ENCODE results near the gene HMCN1. TPM values are rescaled to one million over a fixed set of nuclear protein-coding genes. Genes with fewer than 3 reads are reported as not detected.
"Not testable (repeated sequence)": the region's sequence is repeated elsewhere in the genome, so short reads cannot be mapped to it uniquely, and the experiment has no call there.

The HMCN1 gene
- total RNA-seq, 8 experiments from 2014 or later = 0.43 to 56.8 (median 6.8) TPM

DNA sequence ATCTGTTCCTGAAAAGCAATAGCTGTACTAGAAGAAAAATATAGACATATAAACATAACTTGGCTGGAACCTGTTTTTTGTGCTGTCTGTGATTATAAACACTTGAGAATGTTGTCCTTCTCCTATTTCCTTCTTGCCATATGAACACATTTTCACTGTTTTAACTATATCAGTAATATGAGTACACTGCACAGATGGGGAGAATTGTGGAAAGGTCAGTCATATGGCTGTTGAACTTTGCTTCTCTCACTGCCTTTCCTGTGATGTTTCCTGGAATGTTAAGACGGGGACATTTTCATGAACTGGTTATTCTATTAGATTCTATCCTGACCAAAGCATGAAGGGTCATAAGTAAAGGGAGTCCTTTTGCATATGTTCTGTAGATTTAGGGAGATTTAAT is 24.9 kb downstream of the HMCN1 start:
- no peak for ATAC-seq (replicated peaks in 6 of 8)
- 67 to 100% (median 86%) methylated on average over 1 of the region's 1 CpG; no CpG with 5 or more reads in 3 of the 10 experiments for WGBS, 10 experiments
- in situ Hi-C loops (cut with MboI; ENCODE audit: low pct_unique_long_range_greater_than_20kb in 2 of 9, low sequenced_read_pairs in 9 of 9, unreplicated experiment in 9 of 9) = no loop called here

DNA sequence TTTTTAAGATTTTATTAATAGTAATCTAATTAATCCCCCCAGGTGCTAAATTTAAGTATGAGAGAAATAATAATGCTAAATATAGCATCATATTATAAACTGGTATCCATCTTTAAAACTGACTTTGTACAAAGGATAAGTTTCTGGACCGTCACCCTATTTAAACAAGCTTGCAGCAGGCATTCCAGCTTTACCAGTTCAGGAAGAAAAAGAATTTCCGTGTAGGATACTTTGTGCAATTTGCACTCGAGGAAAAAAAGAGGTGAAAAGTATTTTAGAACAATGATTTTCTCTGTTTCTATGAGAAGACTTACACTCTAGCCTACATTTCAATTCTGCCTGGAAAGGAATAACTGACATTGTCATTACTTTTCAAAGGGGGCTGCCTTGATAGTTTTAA is 27.6 kb downstream of the HMCN1 start:
- ATAC-seq (replicated peaks in 6 of 8) = no peak
- H3K27ac ChIP-seq = no peak overlapping the region
- no peak overlapping the region for H3K4me3 ChIP-seq
- in situ Hi-C loops (cut with MboI; ENCODE audit: low pct_unique_long_range_greater_than_20kb in 2 of 9, low sequenced_read_pairs in 9 of 9, unreplicated experiment in 9 of 9) = no loop called here
- H3K4me1 ChIP-seq (replicated peaks in 1 of 2) = no peaks in the 10 kb centered on the region
- WGBS, 10 experiments = 60 to 92% (median 81%) methylated on average over 1 to 3 of the region's 3 CpGs

More for the DNA sequence above, 24.9 kb downstream of the HMCN1 start:
- Histone ChIP-seq H3K4me3 (no peak overlapping the region), H3K4me1 (replicated peaks in 1 of 2) (no peaks in the 10 kb centered on the region), H3K27ac (no peak overlapping the region)

GRCh38 chr1:185767508-185768120 is 33.4 kb downstream of the HMCN1 start:
- WGBS, 10 experiments = 0 to 100% (median 91%) methylated on average over 1 of the region's 1 CpG

GRCh38 chr1:185768371-185768770 is 34.2 kb downstream of the HMCN1 start:
- WGBS, 10 experiments = 50 to 100% (median 91%) methylated on average over 1 to 3 of the region's 3 CpGs; no CpG with 5 or more reads in 1 of the 10 experiments
- in situ Hi-C loops (cut with MboI; ENCODE audit: low pct_unique_long_range_greater_than_20kb in 2 of 9, low sequenced_read_pairs in 9 of 9, unreplicated experiment in 9 of 9) = no loop called here
- Histone ChIP-seq H3K27ac (no peak overlapping the region), H3K4me1 (replicated peaks in 1 of 2) (no peaks in the 10 kb centered on the region), H3K4me3 (no peak overlapping the region)
- no peak for ATAC-seq (replicated peaks in 6 of 8)

More at GRCh38 chr1:185767508-185768120, 33.4 kb downstream of the HMCN1 start:
- Histone ChIP-seq H3K27ac (no peak overlapping the region), H3K4me1 (replicated peaks in 1 of 2) (no peaks in the 10 kb centered on the region), H3K4me3 (no peak overlapping the region)
- in situ Hi-C loops (cut with MboI; ENCODE audit: low pct_unique_long_range_greater_than_20kb in 2 of 9, low sequenced_read_pairs in 9 of 9, unreplicated experiment in 9 of 9) = no loop called here
- peak in 2 of 8 experiments; percentile 41 to 70 for ATAC-seq (replicated peaks in 6 of 8)

GRCh38 chr1:185769136-185769535 is 34.9 kb downstream of the HMCN1 start:
- WGBS, 10 experiments = 56 to 100% (median 95%) methylated on average over 1 of the region's 1 CpG; no CpG with 5 or more reads in 4 of the 10 experiments
- in situ Hi-C loops (cut with MboI; ENCODE audit: low pct_unique_long_range_greater_than_20kb in 2 of 9, low sequenced_read_pairs in 9 of 9, unreplicated experiment in 9 of 9) = no loop called here
- Histone ChIP-seq H3K4me3 (no peak overlapping the region), H3K27ac (no peak overlapping the region), H3K4me1 (replicated peaks in 1 of 2) (no peaks in the 10 kb centered on the region)
- ATAC-seq (replicated peaks in 6 of 8) = no peak

GRCh38 chr1:185774394-185774793 is 40.2 kb downstream of the HMCN1 start:
- peak in 1 of 8 experiments; percentile 27 for ATAC-seq (replicated peaks in 6 of 8)
- no peak overlapping the region for H3K27ac ChIP-seq
- 3 to 72% (median 39%) methylated on average over 3 to 5 of the region's 5 CpGs for WGBS, 10 experiments
- no peaks in the 10 kb centered on the region for H3K4me1 ChIP-seq (replicated peaks in 1 of 2)
- in situ Hi-C loops (cut with MboI; ENCODE audit: low pct_unique_long_range_greater_than_20kb in 2 of 9, low sequenced_read_pairs in 9 of 9, unreplicated experiment in 9 of 9) = no loop called here
- no peak overlapping the region for H3K4me3 ChIP-seq

DNA sequence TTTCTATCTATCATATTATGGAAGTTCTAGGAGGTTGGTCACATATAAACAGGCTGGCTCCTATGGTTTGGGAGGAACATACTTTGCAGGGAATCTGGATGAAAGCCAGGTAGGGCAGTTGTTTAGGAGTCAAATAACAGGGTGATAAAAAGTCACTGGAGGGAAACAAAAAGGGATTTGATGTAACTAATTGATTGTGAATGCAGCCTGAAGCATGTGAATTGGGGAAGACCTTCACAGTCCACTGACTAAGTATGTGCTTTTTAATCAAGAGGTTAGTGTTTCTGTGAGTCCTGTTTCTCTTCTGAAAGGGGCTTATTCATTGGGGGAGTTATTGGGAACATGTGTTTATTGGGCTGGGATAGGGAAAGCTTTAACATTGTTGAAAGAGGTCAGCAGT is 41.3 kb downstream of the HMCN1 start:
- Histone ChIP-seq H3K4me1 (replicated peaks in 1 of 2) (no peaks in the 10 kb centered on the region), H3K4me3 (no peak overlapping the region), H3K27ac (no peak overlapping the region)
- ATAC-seq (replicated peaks in 6 of 8) = peak in 1 of 8 experiments; percentile 30
- in situ Hi-C loops (cut with MboI; ENCODE audit: low pct_unique_long_range_greater_than_20kb in 2 of 9, low sequenced_read_pairs in 9 of 9, unreplicated experiment in 9 of 9) = no loop called here

DNA sequence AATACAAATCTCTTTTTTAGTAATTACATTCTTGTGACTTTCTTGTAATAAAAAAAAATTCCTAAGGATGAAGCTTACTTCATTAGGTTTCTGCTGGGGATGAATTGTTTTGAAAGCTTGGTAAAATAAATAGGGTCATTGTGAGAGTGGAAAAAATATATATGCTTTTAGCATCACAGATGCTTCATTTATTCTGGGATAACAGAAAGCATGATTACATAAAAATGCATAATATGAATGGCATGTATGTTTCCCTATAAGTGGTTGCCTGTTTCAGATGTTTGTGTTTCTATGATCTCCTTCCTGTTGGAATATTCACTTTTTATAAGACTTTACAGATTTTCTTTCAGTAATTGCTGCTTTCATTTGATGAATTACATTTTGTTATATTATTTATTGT is 42.3 kb downstream of the HMCN1 start:
- in situ Hi-C loops (cut with MboI; ENCODE audit: low pct_unique_long_range_greater_than_20kb in 2 of 9, low sequenced_read_pairs in 9 of 9, unreplicated experiment in 9 of 9) = no loop called here
- H3K27ac ChIP-seq = no peak overlapping the region
- no peaks in the 10 kb centered on the region for H3K4me1 ChIP-seq (replicated peaks in 1 of 2)
- ATAC-seq (replicated peaks in 6 of 8) = peak in 1 of 8 experiments; percentile 89
- H3K4me3 ChIP-seq = no peak overlapping the region

DNA sequence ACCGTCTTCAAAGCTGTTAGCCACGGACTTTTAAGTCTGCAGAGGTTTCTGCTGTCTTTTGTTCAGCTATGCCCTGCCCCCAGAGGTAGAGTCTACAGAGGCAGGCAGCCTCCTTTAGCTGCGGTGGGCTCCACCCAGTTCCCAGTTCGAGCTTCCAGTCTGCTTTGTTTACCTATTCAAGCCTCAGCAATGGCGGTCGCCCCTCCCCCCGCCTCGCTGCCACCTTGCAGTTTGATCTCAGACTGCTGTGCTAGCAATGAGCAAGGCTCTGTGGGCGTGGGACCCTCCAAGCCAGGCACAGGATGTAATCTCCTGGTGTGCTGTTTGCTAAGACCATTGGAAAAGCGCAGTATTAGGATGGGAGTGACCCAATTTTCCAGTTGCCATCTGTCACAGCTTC is 49.7 kb downstream of the HMCN1 start:
- H3K4me1 ChIP-seq (replicated peaks in 1 of 2); H3K27ac ChIP-seq; H3K4me3 ChIP-seq; ATAC-seq (replicated peaks in 6 of 8); in situ Hi-C loops (cut with MboI; ENCODE audit: low pct_unique_long_range_greater_than_20kb in 2 of 9, low sequenced_read_pairs in 9 of 9, unreplicated experiment in 9 of 9): not testable (repeated sequence)
- WGBS, 10 experiments = 47 to 100% (median 80%) methylated on average over 2 to 5 of the region's 10 CpGs; no CpG with 5 or more reads in 5 of the 10 experiments

- in situ Hi-C loops (cut with MboI; ENCODE audit: low pct_unique_long_range_greater_than_20kb in 2 of 9, low sequenced_read_pairs in 9 of 9, unreplicated experiment in 9 of 9) = no loop called here
- Histone ChIP-seq H3K27ac (no peak overlapping the region), H3K4me3 (no peak overlapping the region), H3K4me1 (replicated peaks in 1 of 2) (no peaks in the 10 kb centered on the region)
- no peak for ATAC-seq (replicated peaks in 6 of 8)
- 59 to 100% (median 93%) methylated on average over 1 to 3 of the region's 3 CpGs for WGBS, 10 experiments
Measured at GRCh38 chr1:185785586-185785985, 51.4 kb downstream of the HMCN1 start.

DNA sequence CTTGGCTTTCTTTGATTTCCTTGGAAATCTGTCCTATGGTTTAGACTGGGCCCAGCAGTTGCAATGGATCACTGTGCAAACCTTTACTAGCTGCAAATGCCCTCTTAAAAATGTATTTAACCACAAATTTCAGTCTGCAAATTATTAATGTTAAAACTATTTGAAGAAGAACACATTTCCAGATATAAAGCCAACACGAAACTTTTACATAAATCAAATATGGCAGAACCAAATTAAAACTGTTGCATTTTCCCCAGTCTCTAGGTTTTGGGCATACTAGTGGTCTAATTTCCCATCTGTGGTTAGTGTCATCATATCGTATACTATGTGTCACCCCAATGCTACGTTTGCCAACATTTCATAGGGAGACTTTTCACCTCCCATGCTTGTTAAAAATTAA is 52.3 kb downstream of the HMCN1 start:
- in situ Hi-C loops (cut with MboI; ENCODE audit: low pct_unique_long_range_greater_than_20kb in 2 of 9, low sequenced_read_pairs in 9 of 9, unreplicated experiment in 9 of 9) = no loop called here
- WGBS, 10 experiments = 56 to 100% (median 89%) methylated on average over 1 to 3 of the region's 3 CpGs
- Histone ChIP-seq H3K27ac (no peak overlapping the region), H3K4me1 (replicated peaks in 1 of 2) (no peaks in the 10 kb centered on the region), H3K4me3 (no peak overlapping the region)
- no peak for ATAC-seq (replicated peaks in 6 of 8)

DNA sequence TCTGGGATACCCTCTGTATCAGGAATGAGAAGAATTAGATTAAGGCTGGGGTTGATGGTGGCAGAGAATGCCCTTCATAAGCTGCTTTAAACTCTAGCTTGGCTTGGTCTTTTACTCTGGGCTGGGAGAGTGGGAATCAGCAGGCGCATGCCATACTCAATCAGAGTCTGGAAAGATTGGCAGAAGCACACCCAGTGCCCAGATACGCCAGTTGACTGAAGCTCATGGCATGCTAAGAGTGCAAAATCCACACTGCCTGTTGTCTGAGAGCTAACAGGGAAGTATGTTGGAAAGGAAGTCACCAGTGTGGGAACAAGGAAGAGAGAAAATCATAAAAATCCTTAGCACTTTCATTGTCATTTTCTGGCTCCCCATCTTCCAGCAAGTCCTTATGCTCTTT is 53.0 kb downstream of the HMCN1 start:
- H3K4me3 ChIP-seq = no peak overlapping the region
- WGBS, 10 experiments = 31 to 100% (median 93%) methylated on average over 1 to 2 of the region's 2 CpGs; no CpG with 5 or more reads in 4 of the 10 experiments
- no peak overlapping the region for H3K27ac ChIP-seq
- ATAC-seq (replicated peaks in 6 of 8) = no peak
- peaks cover 0 to 6% of the 10 kb centered on the region in 2 donors for H3K4me1 ChIP-seq (replicated peaks in 1 of 2)
- in situ Hi-C loops (cut with MboI; ENCODE audit: low pct_unique_long_range_greater_than_20kb in 2 of 9, low sequenced_read_pairs in 9 of 9, unreplicated experiment in 9 of 9) = no loop called here

- Histone ChIP-seq H3K27ac (no peak overlapping the region), H3K4me3 (no peak overlapping the region), H3K4me1 (replicated peaks in 1 of 2) (peaks cover 0 to 6% of the 10 kb centered on the region in 2 donors)
- in situ Hi-C loops (cut with MboI; ENCODE audit: low pct_unique_long_range_greater_than_20kb in 2 of 9, low sequenced_read_pairs in 9 of 9, unreplicated experiment in 9 of 9) = no loop called here
- peak in 1 of 8 experiments; percentile 68 for ATAC-seq (replicated peaks in 6 of 8)
- WGBS, 10 experiments = 5 to 89% (median 78%) methylated on average over 2 to 3 of the region's 3 CpGs; no CpG with 5 or more reads in 2 of the 10 experiments
Measured at GRCh38 chr1:185788386-185788785, 54.2 kb downstream of the HMCN1 start.

DNA sequence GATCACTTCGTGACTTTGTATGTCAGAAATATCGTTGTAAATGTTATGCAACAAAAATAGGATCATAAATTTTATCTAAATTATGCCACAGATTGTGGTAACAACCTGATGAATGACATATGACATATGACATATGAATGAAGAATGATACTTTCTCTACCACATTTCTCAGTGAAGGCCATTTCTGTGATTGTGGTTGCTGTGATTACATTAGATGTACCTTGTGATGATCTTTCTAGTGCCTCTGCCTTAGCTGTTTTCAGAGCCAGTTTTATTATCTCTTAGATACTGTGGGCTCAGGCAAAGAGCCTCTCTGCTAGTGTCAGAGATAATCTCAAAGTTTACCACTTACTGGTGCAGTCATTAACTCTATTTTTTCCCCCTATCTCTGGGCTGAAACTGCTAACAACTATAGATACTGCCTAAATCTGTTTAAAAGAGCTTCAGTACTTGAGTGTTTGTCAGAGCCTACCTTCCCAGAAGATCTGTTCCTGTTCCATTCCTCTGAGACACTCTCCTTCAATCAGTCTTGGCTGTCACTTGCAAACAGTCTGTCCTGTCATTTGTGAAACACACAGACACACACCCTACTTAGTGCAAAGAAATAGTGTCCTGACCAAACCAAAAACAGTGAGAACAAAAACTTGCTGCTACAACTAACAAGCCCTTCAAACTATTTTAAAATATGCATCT is 55.5 kb downstream of the HMCN1 start:
- in situ Hi-C loops (cut with MboI; ENCODE audit: low pct_unique_long_range_greater_than_20kb in 2 of 9, low sequenced_read_pairs in 9 of 9, unreplicated experiment in 9 of 9) = no loop called here
- 0 to 96% (median 71%) methylated on average over 1 to 2 of the region's 2 CpGs; no CpG with 5 or more reads in 3 of the 10 experiments for WGBS, 10 experiments
- peaks cover 0 to 6% of the 10 kb centered on the region in 2 donors for H3K4me1 ChIP-seq (replicated peaks in 1 of 2)
- no peak overlapping the region for H3K4me3 ChIP-seq
- ATAC-seq (replicated peaks in 6 of 8) = peak in 3 of 8 experiments; percentile 33 to 65 (median 50)
- no peak overlapping the region for H3K27ac ChIP-seq

All from motor neuron (in vitro differentiated cells).